Measurements from ENCODE around the gene ARHGEF16.

The ARHGEF16 gene

GRCh38 chr1:3483801-3484444 is 29.5 kb downstream of the ARHGEF16 start:
- DNase-seq: no peak

- no peak for DNase-seq
Observed at GRCh38 chr1:3485016-3485415, 30.6 kb downstream of the ARHGEF16 start.

- no peak for DNase-seq
Observed at GRCh38 chr1:3488432-3488831, 34.0 kb downstream of the ARHGEF16 start.

- no peak for DNase-seq
Observed at GRCh38 chr1:3490046-3490745, 35.7 kb downstream of the ARHGEF16 start.

GRCh38 chr1:3491291-3492246 is 37.1 kb downstream of the ARHGEF16 start:
- DNase-seq: peak; percentile 81

- DNase-seq: no peak
Observed at GRCh38 chr1:3492545-3493246, 38.2 kb downstream of the ARHGEF16 start.

GRCh38 chr1:3494321-3495308 is 40.1 kb downstream of the ARHGEF16 start:
- DNase-seq: no peak

GRCh38 chr1:3495776-3496745 is 41.6 kb downstream of the ARHGEF16 start:
- DNase-seq: no peak

GRCh38 chr1:3496916-3497315 is 42.5 kb downstream of the ARHGEF16 start:
- no peak for DNase-seq

- DNase-seq: no peak
Observed at GRCh38 chr1:3497521-3497920, 43.1 kb downstream of the ARHGEF16 start.

GRCh38 chr1:3498246-3498930 is 43.9 kb downstream of the ARHGEF16 start:
- no peak for DNase-seq

- no peak for DNase-seq
Observed at GRCh38 chr1:3498986-3499385, 44.5 kb downstream of the ARHGEF16 start.

GRCh38 chr1:3499611-3500010 is 45.1 kb downstream of the ARHGEF16 start:
- DNase-seq: no peak

- no peak for DNase-seq
Observed at GRCh38 chr1:3500265-3500835, 45.9 kb downstream of the ARHGEF16 start.

- no peak for DNase-seq
Observed at GRCh38 chr1:3501437-3501836, 47.0 kb downstream of the ARHGEF16 start.

- DNase-seq: no peak
Observed at GRCh38 chr1:3501856-3502640, 47.6 kb downstream of the ARHGEF16 start.

GRCh38 chr1:3502641-3503524 is 48.4 kb downstream of the ARHGEF16 start:
- no peak for DNase-seq

GRCh38 chr1:3503525-3503886 is 49.0 kb downstream of the ARHGEF16 start:
- DNase-seq: no peak

All from NCI-H2227 treated with DMSO at 0.1 percent for 48 hours (cell line).